Lung microvascular endothelial cell (primary cell): Measurements from ENCODE around the gene WRNIP1. TPM values are rescaled to one million over a fixed set of nuclear protein-coding genes. Genes with fewer than 3 reads are reported as not detected.

Source experiments
- DNase-seq, 2 donors: peaks; one replicate each; pipeline versions ENCODE4 v3.0.0 to v3.0.0-alpha.2; 2010; ENCODE audit warnings: low read depth in 2 of 2
- total RNA-seq: library from RNA; depleted of rRNA; stranded (reverse); fragments of >200 nt; gene quantifications from 2 replicates; pipeline ENCODE4 v1.2.1, GENCODE V29; 2014

Gene WRNIP1
- total RNA-seq, 1 donor from 2014 or later = 42.7 TPM

DNA sequence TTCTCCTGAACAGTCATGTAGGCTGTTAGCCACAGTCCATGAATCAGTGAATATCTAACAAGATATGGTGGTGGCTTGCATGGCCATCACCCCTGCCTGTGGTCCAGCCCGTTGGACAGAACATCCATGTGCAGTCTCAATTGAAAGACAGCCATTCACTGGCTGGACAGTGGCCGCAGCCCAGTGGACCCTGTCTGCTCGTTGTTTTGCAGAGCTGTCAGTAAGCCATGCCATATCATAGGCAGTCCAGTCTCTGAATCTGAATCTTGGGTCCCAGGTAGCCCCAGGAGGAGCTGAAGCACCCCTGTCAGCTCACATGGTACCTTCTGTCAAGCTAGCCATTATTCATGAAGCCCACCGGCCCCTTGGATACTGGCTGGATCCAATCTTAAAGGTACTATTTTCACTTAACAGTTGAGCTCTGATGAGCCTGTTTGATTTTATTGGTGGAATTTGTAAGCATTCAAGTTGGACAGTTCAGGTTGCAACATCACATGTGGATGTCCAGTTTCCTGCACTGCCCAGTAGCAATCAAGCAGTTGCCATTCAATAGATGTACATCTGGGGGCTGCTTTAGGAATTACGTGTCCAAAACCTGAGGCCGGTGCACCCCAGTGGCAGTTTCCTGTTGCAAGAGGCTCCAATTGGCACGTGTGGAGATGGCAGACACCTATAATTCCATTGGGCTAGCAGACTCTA, 38.7 kb downstream of the WRNIP1 start:
- peak in 1 of 2 donors; percentile 64 for DNase-seq

GRCh38 chr6:2804516-2804915, 39.3 kb downstream of the WRNIP1 start:
- DNase-seq = no peak

- DNase-seq = no peak
Observed at GRCh38 chr6:2805031-2805430, 39.8 kb downstream of the WRNIP1 start.

DNA sequence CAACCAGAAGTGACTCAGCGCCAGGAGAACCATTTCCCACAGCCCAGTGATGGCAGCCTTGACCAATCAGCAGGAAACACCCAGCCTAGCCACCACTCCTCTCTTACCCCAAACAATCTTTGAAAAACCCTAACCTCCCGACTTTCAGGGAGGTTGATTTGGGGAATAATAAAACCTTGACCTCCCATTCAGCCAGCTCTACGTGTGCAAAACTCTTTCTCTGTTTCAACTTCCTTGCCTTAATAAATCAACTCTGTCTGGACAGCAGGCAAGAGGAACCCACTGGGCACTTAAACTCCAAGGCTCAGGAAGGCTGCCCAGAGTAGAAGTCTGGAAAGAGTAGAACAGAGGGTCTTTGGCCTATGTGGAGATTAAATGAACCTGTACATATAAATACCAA, 41.5 kb downstream of the WRNIP1 start:
- peak in 1 of 2 donors; percentile 35 for DNase-seq

DNA sequence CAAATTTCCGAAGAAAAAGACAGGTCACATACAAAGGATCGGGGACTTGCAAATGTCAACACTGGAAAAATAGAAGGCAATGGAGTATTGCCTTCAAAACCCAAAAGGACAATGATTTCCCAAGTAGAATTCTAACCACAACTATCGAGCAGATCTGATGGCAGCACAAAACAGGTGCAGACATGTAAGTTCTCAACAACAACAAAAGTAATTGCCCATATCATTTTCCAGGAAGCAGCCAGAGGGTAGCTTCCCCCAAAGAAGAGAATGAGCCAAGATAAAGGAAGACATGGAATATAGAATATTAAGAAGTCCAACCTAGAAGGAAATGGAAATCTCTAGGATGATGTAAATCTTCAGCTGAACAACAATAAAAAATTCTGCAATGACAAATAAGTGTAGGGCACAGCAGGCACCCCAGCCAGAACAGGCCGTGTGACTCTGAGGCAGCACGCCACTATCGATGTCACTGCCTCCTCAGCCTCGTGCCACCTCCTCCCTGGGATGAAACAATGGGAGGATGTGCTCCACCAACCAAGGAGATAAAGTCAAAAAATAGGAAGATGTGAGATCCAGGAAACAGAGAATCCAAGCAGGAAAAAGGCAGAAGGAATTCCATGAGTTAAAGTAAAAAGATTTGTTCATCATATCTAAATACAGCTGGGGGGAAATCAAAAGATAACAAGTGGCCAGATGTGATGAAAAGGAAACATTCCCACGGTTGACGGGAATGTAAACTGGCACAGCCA, 42.3 kb downstream of the WRNIP1 start:
- peak; percentile 84 to 90 for DNase-seq

GRCh38 chr6:2809015-2809414, 43.8 kb downstream of the WRNIP1 start:
- DNase-seq = peak in 1 of 2 donors; percentile 42

DNA sequence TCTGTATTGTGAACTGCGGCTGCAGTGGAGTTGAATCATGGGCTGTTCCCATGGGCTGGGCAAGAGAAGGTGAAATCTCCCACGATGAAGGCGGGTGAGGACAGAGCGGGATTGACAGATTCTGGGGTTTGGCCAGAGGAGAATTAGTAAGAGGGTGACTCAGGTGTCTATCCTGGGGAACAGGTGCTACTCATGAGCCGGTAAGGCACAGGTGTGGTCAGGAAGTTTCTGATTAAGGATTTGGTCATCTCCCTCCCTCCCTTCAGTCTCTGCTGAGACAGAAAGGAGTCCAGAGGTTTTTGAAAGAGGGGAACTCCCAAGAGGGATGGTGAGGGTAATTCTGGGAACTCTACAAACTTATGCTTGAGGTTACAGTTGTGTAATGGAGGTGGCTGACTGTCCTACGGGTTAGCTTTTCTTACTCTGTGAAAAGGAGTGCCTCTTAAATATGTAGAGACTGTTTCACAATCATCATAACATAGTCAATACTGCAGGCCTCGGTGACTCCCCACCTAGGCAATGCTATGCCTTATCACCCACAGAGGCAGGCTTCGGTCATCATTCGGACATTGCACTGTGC, 45.0 kb downstream of the WRNIP1 start:
- DNase-seq = no peak

DNA sequence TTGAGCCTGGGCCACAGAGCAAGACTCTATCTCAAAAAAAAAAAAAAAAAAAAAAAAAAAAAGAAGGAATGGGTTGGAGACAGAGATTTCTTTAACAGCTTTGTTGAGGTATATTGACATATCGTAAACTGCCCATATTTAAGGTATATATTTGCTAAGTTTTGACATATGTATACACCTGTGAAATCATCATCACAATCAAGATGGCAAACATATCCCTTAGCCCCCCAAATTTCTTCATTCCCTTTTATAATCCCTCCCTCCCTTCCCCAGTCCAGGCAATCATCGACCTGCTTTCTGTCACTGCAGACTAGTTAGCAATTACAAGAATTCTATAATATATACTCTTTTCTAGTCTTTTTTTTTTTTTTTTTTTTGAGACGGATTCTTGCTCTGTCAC, 47.5 kb downstream of the WRNIP1 start:
- no peak for DNase-seq

- DNase-seq = no peak
Observed at GRCh38 chr6:2816158-2816557, 51.0 kb downstream of the WRNIP1 start.

DNA sequence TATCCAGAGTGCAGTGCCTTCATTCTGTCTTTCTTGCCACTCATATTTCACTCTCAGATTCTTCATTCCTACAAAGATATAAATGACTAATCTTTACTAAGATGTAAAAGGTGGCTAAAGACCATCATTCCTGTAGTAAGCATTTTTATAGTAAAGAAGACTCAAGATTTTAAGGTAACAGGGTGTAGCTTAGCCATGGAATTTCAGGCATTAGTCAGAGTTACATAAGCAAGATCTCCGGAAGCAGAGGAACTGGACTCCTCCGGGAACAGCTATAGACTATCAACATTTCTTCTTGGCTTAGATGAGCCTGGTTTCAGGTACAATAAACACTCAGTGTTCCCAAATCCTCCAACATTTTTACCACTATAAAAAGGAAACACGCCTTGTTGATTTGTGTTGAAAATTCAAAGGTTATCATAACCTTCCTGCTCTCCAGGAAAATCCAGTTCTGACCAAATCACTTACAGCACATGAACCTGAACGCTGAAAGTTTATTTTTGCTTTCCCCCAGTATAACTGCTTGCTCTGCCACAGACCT, 52.8 kb downstream of the WRNIP1 start:
- DNase-seq = peak; percentile 82 to 89

DNA sequence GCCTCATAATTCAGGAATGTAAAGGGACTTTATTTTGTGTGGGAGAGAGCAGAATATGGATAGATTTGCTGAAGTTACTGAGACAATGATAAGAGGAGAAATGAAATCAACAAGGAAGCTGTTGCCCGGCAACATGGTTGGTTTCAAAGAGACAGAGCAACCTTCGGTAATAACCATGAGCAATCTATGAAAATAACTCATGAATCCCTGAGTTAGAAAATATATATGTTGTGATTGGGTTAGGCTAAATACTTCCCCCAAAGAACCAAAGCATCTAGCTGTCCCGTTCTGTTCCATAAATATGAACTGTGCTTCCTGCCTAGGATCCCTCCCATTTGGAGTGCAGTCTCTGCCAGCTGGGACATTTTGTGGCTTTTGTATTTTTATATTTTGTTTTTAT, 53.4 kb downstream of the WRNIP1 start:
- DNase-seq = peak; percentile 89 to 91

DNA sequence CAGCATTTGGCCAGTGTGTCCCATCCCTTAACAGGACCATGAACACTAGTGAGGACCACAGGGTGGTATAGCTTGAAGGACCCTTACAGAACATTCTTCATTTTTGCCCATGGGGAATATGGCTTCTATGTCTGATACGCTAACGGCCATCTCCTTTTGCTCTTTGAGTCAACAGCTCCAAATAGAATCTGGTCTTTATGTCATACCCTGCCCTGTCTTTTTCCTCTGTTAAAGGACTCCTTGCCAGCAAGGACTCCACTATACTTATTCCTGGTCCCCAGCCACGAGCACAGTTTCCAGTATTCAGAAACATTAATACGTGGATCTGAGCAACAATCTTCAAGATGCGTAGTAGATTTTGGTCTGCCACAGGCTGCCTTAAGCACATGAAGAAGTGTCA, 53.9 kb downstream of the WRNIP1 start:
- no peak for DNase-seq

DNA sequence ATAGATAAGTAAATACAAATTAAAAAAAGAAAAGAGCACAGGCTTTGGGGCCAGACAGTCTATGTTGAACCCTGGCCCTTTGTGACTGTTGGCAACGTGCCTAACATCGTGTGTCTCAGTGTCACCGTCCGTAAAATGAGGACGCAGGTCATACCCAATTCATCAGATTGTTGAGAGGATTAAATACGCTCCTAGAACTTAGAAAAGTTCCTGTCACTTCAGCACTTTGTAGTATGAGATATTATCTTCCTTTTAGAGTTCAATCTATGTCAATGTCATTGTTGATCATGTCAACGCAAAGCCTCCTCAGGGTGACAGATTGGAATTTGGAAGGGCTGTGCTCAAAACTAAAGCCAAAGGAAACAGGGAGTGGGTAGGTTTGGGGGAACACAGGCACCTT, 54.8 kb downstream of the WRNIP1 start:
- DNase-seq = peak; percentile 13 to 65

DNA sequence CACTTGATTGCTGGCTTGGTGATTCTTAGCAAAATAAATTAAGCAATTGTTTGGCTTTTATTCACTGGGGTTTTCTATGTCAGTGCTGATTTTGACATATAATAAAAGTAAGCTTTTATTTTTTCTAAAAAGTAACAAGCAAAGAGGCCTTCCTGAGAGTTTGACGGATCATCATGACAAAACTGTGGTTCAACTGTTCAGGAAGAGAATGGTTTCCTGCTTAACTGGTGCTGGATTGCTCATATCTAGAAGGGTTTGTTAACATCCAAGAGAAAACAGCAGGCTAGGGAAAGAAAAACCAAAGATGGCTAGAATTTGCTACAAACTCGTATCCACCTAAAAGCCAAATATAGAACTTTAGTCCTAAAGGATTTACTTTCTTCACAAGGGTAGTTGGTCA, 55.2 kb downstream of the WRNIP1 start:
- DNase-seq = peak; percentile 85 to 94

DNA sequence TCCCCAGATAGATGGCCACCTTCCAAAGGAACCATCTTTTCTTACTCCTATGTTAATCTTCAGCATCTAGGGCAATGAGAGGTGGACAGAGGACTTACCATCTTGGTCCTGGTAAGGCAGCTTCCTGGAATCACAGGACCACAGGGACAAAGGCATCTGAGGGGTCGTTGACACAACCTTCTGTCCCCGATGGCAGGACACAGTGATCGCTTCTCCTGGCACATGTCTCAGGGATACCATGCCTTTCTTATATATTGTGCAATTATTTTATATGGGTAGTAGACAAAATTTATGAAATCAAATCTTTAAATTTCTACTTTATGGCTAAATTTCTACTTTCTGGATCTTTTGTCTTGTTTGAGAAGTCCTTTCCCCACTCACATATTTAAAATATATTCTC, 56.4 kb downstream of the WRNIP1 start:
- DNase-seq = no peak

DNA sequence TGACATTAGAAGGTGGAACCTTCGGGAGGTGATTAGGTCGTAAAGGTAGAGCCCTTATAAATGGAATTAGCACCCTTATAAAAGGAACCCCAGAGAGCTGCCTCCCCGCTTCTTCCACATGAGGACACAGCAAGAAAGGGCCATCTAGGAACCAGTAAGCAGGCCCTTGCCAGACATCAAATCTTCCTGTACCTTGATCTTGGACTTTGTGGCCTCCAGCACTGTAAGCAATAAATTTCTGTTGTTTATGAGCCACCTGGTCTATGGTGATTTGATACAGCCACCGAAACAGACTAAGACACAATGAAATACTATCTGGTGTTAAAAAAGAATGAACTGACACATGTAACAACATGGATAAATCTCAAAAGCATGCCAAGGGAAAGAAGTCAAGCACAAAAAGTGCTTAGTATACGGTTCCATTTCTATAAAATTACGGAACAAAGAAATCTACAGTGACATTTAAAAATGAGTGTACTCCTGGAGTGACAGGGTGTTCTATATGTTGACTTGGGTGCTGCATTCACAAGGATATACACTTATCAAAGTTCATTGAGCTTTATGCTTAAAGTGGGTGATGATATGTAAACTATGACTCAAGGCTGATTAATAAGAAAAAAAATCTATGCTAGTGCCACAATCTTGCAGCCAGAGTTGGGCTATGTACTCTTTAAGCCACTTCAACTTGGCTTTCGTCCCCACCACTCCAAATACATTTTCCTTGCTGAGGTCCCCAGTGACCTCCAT, 58.1 kb downstream of the WRNIP1 start:
- DNase-seq = no peak

DNA sequence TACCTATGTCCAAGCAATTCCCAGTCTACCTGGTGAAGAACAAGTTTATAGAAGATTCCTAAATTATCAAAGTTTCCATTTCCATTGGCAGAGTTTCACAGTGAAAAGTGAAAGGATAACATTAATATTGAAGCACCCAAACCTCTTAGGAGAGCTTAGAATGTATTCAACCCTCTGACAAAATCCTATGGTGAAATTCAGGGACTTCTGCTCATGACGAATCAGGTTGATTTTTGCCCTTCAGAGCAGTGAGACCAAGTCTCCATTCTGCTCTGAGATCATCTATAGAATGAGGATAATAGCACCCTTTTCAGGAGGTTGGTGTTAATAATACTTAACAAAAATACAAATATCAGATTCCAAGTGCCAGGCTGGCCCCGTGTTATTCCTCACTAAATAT, 60.9 kb downstream of the WRNIP1 start:
- DNase-seq = no peak

DNA sequence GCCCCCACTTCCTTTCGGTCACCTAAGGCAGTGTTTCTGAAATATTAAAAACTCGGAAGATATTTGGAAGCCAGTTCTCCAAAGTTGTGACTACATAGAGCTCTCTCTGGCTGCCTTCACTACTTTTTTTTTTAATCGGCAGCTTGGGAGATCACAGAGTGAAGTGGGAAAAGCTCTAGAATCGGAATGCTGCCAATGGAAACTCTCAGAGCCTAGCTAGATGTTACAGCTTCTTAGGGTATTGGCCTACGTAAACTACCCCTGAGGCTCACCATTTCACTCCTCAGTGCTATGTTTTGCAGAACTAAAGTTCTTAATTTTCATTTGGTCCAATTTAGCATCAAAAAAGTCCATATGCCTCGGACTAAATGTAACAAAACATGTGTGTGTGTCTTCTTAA, 61.9 kb downstream of the WRNIP1 start:
- no peak for DNase-seq

GRCh38 chr6:2828629-2829028, 63.4 kb downstream of the WRNIP1 start:
- DNase-seq = no peak

GRCh38 chr6:2829253-2829652, 64.1 kb downstream of the WRNIP1 start:
- DNase-seq = peak in 1 of 2 donors; percentile 53

GRCh38 chr6:2830183-2830582, 65.0 kb downstream of the WRNIP1 start:
- no peak for DNase-seq

DNA sequence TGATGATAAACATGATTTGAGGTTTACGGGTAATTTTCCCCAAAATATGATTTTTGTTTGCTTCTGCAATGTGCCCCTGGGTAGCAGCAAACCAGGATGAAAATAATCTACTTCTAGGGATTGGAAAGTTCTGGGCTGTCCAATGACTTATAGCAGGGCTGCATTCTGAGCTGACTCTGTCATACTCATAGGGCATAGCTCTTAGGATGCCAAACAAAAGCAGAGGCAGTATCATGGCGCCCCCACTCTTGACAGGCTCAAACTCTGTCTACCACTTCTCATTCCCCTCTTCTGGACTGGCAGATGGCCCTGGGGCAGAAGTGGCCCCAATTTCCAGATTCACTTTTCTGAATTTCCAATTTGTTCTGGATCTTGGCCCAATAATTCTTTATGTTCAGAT, 66.2 kb downstream of the WRNIP1 start:
- no peak for DNase-seq
